ENCODE measurements around the gene GPR137C.

DNA sequence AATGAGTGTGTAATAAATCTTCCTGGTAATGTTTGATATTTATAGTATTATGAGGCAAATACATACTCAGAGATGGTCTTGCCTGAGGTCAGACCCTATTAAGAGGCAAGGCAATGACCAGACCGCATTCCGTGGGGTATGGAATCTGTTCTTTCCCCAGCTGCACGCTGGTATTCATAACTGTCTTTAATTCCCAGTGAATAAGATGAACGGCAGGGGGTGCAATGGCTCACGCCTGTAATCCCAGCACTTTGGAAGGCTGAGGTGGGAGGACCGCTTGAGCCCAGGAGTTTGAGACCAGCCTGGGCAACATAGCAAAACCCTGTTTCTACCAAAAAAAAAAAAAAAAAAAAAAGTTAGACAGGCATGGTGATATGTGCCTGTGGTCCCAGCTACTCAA is 98.1 kb downstream of the GPR137C start:
- no peak for TF ChIP-seq CTCF (IDR thresholded peaks at IDR 0.05)
- no peak for TF ChIP-seq POLR2A (IDR thresholded peaks at IDR 0.05)
- TF ChIP-seq POLR2AphosphoS5 (IDR thresholded peaks at IDR 0.05) = no peak
- TF ChIP-seq EP300 (IDR thresholded peaks at IDR 0.05) = no peak
